Measurements from ENCODE around the gene CD200.

CD200 gene

DNA sequence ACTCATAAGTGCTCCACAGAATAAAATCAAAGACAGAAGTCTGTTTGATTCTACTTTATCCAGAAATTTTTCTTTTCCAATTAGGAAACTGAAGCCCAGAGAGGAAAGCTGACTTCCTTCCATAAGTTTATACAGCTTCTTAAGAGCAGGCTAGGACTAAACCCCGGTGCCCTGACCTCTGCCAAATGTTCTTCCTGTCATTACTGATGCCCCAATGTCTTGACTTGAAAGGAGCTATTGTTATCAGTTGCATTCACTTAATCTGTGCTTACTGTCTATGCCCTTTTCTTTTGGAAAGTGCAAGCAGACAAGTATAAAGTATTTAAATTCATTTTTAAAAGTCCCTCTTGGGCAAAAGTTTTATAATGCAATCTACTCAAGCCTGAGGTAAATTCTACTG, 18.1 kb downstream of the CD200 start:
- POLR2A ChIA-PET: no interaction called here
- no peak overlapping the region for H3K4me3 ChIP-seq (ENCODE audit: low read depth, low read length)
- TF ChIP-seq, protein P1, sequence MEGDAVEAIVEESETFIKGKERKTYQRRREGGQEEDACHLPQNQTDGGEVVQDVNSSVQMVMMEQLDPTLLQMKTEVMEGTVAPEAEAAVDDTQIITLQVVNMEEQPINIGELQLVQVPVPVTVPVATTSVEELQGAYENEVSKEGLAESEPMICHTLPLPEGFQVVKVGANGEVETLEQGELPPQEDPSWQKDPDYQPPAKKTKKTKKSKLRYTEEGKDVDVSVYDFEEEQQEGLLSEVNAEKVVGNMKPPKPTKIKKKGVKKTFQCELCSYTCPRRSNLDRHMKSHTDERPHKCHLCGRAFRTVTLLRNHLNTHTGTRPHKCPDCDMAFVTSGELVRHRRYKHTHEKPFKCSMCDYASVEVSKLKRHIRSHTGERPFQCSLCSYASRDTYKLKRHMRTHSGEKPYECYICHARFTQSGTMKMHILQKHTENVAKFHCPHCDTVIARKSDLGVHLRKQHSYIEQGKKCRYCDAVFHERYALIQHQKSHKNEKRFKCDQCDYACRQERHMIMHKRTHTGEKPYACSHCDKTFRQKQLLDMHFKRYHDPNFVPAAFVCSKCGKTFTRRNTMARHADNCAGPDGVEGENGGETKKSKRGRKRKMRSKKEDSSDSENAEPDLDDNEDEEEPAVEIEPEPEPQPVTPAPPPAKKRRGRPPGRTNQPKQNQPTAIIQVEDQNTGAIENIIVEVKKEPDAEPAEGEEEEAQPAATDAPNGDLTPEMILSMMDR (IDR thresholded peaks at IDR 0.05; ENCODE audit: insufficient read depth, low read length, missing control alignments): no peak
- CTCF ChIA-PET: interaction anchor here (1.2 to 1.7 kb wide), 2 partner anchors 17 to 213 kb away, joined by 3 to 5 read pairs; partner anchors contain the start of gene CD200
- no peak for DNase-seq (ENCODE audit: low read depth, low spot score)

- DNase-seq (ENCODE audit: low read depth, low spot score): no peak
- TF ChIP-seq, protein P1 (IDR thresholded peaks at IDR 0.05; ENCODE audit: insufficient read depth, low read length, missing control alignments): no peak
- no peak overlapping the region for H3K4me3 ChIP-seq (ENCODE audit: low read depth, low read length)
- ChIA-PET POLR2A (no interaction called here), CTCF (interaction anchor here (1.2 kb wide), 1 partner anchor 214 kb away, joined by 3 read pairs; no protein-coding TSS in a partner anchor)
These were observed 18.9 kb downstream of the CD200 start for GRCh38 chr3:112351823-112352222.

- H3K4me3 ChIP-seq (ENCODE audit: low read depth, low read length): no peak overlapping the region
- TF ChIP-seq, protein P1 (IDR thresholded peaks at IDR 0.05; ENCODE audit: insufficient read depth, low read length, missing control alignments): no peak
- ChIA-PET CTCF (interaction anchor here (1.5 kb wide), 1 partner anchor 10 kb away, joined by 3 read pairs; no protein-coding TSS in a partner anchor), POLR2A (no interaction called here)
- DNase-seq (ENCODE audit: low read depth, low spot score): no peak
These were observed 19.8 kb downstream of the CD200 start for GRCh38 chr3:112352720-112353119.

DNA sequence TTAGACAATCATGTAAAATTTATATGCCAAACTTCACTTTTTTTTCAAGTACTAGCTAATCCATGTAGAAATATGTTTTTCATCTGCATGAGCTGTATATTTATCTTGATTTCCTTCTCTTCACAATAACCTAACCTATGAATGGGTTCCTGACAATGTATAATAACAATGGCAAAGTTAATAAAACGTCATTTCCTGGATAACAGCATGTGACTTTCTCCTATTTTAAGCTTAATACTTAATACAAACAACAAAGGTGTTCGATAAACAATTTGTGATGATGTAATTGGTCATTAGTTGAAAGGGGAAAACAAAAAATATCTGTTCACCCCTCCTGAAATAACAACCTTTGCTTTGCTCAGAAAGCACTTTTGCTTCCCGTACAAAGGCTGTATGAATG, 20.4 kb downstream of the CD200 start:
- DNase-seq (ENCODE audit: low read depth, low spot score): no peak
- POLR2A ChIA-PET: no interaction called here
- TF ChIP-seq, protein P1 (IDR thresholded peaks at IDR 0.05; ENCODE audit: insufficient read depth, low read length, missing control alignments): no peak
- CTCF ChIA-PET: interaction anchor here (1.5 kb wide), 1 partner anchor 10 kb away, joined by 3 read pairs; no protein-coding TSS in a partner anchor
- H3K4me3 ChIP-seq (ENCODE audit: low read depth, low read length): no peak overlapping the region

DNA sequence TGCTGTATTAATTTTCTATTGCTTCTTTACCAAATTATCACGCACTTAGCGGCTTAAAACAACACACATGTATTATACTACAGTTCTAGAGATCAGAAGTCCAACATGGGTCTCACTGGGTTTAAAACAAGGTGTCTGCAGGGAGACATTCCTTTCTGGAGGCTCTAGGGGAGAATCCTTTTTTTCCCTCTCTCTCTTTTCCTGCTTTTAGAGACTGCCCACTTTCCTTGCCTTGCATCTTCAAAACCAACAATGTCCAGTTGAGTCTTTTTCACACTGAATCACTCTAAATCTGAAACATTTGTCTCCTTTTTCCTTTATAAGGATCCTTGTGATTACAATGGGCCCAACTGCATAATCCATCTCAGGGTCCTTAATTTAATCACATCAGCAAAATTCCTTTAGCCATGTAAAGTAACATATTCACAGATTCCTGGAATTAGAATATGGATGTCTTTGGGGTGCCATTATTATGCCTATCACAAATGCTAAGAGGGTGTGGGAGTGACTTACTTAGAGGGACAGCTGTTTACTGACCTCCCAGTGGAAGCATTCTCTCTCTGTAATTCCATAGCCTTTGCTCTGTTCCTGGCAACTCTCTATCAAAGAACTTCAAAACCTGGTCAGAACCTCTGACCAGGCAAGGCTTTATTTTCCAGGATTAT, 21.8 kb downstream of the CD200 start:
- TF ChIP-seq, protein P1 (IDR thresholded peaks at IDR 0.05; ENCODE audit: insufficient read depth, low read length, missing control alignments): no peak
- no peak overlapping the region for H3K4me3 ChIP-seq (ENCODE audit: low read depth, low read length)
- CTCF ChIA-PET: no interaction called here
- POLR2A ChIA-PET: no interaction called here
- DNase-seq (ENCODE audit: low read depth, low spot score): no peak

GRCh38 chr3:112355307-112355687, 22.3 kb downstream of the CD200 start:
- ChIA-PET POLR2A (no interaction called here), CTCF (no interaction called here)
- no peak overlapping the region for H3K4me3 ChIP-seq (ENCODE audit: low read depth, low read length)
- TF ChIP-seq, protein P1 (IDR thresholded peaks at IDR 0.05; ENCODE audit: insufficient read depth, low read length, missing control alignments): no peak
- DNase-seq (ENCODE audit: low read depth, low spot score): no peak
